RWPE2 (cell line): ENCODE measurements around the gene EEF1B2.
"Not testable (repeated sequence)": the region's sequence is repeated elsewhere in the genome, so short reads cannot be mapped to it uniquely, and the experiment has no call there.

Source experiments
- ATAC-seq: fragments of 200-7000 bp; cut with Tn5 transposase; 3 replicates; pipeline ENCODE4 v1.9.1; 2021; ENCODE audit warnings: low read depth
- DNase-seq: peaks from one replicate; pipeline ENCODE4 v3.0.0-alpha.2; 2020; ENCODE audit warnings: low spot score
- H3K27ac ChIP-seq: fragments of 450-650 bp; 2 replicates; pipeline ENCODE4 v1.5.1; 2017; ENCODE audit warnings: mild to moderate bottlenecking; ENCODE audit not compliant: poor library complexity, severe bottlenecking
- H3K27me3 ChIP-seq: fragments of 250-450 bp; sonication (Bioruptor Pico); 2 replicates; pipeline ENCODE4 v1.5.1; 2021; ENCODE audit warnings: mild to moderate bottlenecking, moderate library complexity; ENCODE audit not compliant: insufficient read depth, poor library complexity, severe bottlenecking
- H3K36me3 ChIP-seq: fragments of 250-450 bp; sonication (Bioruptor Pico); 2 replicates; pipeline ENCODE4 v1.5.1; 2020; ENCODE audit warnings: low read depth, mild to moderate bottlenecking, moderate library complexity
- H3K4me1 ChIP-seq: fragments of 250-450 bp; sonication (Bioruptor Pico); 2 replicates; pipeline ENCODE4 v1.5.1; 2021; ENCODE audit warnings: mild to moderate bottlenecking, moderate library complexity; ENCODE audit not compliant: insufficient read depth, poor library complexity, severe bottlenecking
- H3K4me3 ChIP-seq: fragments of 250-450 bp; sonication (Bioruptor Pico); 2 replicates; pipeline ENCODE4 v1.5.1; 2021; ENCODE audit warnings: mild to moderate bottlenecking, moderate library complexity; ENCODE audit not compliant: severe bottlenecking
- H3K9me3 ChIP-seq: fragments of 250-450 bp; sonication (Bioruptor Pico); 2 replicates; pipeline ENCODE4 v1.5.1; 2021; ENCODE audit warnings: mild to moderate bottlenecking, moderate library complexity; ENCODE audit not compliant: severe bottlenecking
- TF ChIP-seq, protein P1 (sequence below): fragments of 450-650 bp; IDR thresholded peaks from one replicate; pipeline ENCODE4 v1.5.1; 2017; ENCODE audit warnings: mild to moderate bottlenecking, moderate library complexity; ENCODE audit not compliant: poor library complexity, severe bottlenecking

The EEF1B2 gene

DNA sequence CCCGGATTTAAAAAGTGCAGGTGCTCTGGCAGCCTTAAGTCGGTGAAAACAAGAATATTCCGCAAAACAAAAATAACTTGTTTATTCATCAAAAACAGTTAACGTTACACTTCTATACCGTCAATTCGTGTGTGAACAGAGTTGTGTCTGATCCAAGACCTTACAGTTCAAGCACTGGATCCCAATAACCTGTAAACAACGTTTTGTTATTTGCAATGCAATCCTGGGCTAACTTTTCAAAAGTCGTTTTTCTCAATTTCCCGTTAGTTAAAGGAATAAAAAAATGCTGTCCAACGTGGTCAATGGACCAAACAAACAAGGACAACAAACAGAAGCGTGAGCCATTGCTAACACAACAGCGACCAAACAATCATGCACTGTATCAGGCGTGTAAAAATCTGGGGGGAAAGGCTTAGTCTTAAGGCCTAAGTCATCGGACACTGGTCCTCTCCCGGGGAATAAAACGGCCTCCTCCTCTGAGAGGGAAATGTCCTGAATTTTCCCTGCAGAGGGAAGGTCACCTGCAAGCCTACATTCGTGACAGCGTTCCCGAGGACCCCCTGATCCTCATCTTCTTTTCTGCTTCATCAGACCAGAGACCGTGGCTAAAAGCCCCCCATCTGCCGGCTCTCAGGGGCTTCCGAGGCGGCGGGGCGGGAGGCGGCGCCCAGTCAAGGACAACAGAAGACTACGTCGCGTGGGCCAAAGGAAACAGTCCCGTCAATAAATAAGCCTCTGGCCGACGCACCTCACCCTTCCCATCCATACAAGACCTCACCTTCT is 941 bp upstream of the EEF1B2 start:
- H3K36me3 ChIP-seq, result peaks cover 50% of the 10 kb centered on the region
- peak overlapping the region; percentile 77 for H3K27ac ChIP-seq
- no peaks in the 10 kb centered on the region for H3K27me3 ChIP-seq
- TF ChIP-seq, protein P1, sequence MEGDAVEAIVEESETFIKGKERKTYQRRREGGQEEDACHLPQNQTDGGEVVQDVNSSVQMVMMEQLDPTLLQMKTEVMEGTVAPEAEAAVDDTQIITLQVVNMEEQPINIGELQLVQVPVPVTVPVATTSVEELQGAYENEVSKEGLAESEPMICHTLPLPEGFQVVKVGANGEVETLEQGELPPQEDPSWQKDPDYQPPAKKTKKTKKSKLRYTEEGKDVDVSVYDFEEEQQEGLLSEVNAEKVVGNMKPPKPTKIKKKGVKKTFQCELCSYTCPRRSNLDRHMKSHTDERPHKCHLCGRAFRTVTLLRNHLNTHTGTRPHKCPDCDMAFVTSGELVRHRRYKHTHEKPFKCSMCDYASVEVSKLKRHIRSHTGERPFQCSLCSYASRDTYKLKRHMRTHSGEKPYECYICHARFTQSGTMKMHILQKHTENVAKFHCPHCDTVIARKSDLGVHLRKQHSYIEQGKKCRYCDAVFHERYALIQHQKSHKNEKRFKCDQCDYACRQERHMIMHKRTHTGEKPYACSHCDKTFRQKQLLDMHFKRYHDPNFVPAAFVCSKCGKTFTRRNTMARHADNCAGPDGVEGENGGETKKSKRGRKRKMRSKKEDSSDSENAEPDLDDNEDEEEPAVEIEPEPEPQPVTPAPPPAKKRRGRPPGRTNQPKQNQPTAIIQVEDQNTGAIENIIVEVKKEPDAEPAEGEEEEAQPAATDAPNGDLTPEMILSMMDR, result no peak
- H3K9me3 ChIP-seq, result no peaks in the 10 kb centered on the region
- peak overlapping the region; percentile 77 for H3K4me3 ChIP-seq
- H3K4me1 ChIP-seq, result peaks cover 12% of the 10 kb centered on the region
- DNase-seq (no peak), ATAC-seq (peak; percentile 20; the same call in 2 of the 3 replicates)

DNA sequence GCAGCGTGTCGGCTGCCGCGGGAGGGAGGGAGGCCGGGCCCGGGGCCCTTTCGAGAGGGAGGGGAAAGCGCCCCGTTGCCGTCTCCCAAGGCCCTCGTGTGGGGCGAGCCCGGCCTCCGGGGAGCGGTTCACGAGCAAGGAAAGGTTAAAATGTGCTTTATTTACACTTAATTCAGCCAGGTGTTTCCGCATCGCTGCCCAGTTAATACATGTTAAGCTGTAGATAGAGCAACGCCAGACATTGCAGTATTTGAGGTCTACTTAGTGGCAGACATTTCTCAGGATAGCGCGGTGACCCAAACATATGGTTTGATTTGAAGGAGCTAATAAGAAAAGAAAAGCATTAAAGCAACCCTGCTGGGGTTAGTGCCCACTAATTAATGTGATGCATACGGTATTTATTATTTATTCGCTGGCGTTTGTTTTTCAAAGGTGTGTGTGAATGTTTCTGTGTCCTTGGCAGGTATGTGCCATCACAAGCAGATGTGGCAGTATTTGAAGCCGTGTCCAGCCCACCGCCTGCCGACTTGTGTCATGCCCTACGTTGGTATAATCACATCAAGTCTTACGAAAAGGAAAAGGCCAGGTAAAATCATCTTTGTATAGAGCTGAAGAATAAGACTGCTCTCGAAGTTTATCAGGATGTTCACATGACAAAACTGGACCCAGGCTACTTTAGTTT is 571 bp downstream of the EEF1B2 start:
- peaks cover 12% of the 10 kb centered on the region for H3K4me1 ChIP-seq
- H3K9me3 ChIP-seq, result no peaks in the 10 kb centered on the region
- peak overlapping the region; percentile 77 for H3K4me3 ChIP-seq
- H3K27ac ChIP-seq, result peak overlapping the region; percentile 77
- TF ChIP-seq, protein P1, result no peak
- peak; percentile 38; the same call in 2 of the 3 replicates for ATAC-seq
- no peak for DNase-seq
- H3K36me3 ChIP-seq, result peaks cover 61% of the 10 kb centered on the region
- no peaks in the 10 kb centered on the region for H3K27me3 ChIP-seq

DNA sequence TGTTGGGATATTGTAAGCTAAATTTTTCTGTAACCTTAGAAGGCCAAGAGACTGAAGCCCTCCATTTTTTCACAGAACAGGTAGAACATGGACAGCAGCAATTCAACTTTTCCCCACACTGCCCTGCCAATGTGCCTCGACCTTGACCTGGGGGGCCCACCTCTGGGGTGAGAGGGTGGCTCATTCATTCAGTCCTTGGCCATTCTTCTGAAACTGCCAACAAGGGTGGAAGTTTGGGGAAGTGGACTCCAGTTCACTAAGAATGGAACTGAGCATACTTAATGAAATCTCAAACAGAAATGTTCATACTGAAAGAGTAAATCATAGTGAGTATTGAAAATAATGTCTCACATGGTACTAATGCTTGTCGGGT is 1.1 kb downstream of the EEF1B2 start:
- peaks cover 12% of the 10 kb centered on the region for H3K4me1 ChIP-seq
- DNase-seq (no peak), ATAC-seq (no peak)
- H3K36me3 ChIP-seq, result peaks cover 61% of the 10 kb centered on the region
- no peaks in the 10 kb centered on the region for H3K27me3 ChIP-seq
- H3K4me3 ChIP-seq, result peak overlapping the region; percentile 77
- no peaks in the 10 kb centered on the region for H3K9me3 ChIP-seq
- peak overlapping the region; percentile 77 for H3K27ac ChIP-seq
- TF ChIP-seq, protein P1, result no peak

DNA sequence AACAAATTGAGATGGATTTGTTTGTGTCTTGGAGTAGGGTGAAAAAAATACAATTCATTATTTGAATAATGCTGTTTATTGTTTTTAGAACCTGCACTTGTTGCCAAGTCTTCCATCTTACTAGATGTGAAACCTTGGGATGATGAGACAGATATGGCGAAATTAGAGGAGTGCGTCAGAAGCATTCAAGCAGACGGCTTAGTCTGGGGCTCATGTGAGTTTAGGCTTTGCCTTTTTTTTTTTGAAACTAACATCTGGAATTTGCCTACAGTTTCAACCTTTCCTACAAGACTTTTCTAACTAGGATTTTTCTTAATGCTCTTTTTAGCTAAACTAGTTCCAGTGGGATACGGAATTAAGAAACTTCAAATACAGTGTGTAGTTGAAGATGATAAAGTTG is 2.7 kb downstream of the EEF1B2 start:
- not testable (repeated sequence) for H3K4me3 ChIP-seq, H3K27me3 ChIP-seq, ATAC-seq, DNase-seq, H3K9me3 ChIP-seq
- H3K4me1 ChIP-seq, result peaks cover 10% of the 10 kb centered on the region
- H3K27ac ChIP-seq, result peak overlapping the region; percentile 77
- H3K36me3 ChIP-seq, result peaks cover 52% of the 10 kb centered on the region

DNA sequence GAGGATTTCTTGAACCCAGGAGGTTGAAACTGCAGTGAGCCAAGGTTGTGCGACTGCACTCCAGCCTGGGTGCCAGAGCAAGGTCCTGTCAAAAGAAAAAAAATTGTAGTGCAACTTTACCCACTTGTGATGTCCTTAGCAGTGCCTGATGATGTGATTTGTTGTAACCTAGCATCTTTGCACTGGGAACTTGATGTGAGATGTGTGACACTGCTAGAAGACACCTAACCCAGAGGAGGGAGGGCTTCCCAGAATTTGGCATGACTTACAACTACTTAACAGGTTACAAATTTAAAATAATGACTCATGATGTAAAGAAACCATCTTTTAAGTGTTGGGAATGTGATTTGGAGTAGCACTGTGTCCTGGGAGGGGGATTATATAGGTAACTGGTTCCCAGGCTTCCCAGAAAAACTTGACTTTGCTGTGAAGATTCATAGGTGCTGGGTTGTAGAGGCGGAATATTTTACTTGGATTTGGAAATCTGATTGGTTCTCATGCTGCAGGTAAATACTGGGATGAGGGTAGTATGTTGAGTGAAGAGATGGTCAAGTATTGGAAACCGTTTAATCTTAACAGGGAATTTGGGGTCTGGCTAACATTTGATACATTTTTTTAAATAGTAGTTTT is 3.7 kb downstream of the EEF1B2 start:
- H3K4me1 ChIP-seq, result peaks cover 7% of the 10 kb centered on the region
- no peak overlapping the region for H3K27ac ChIP-seq
- H3K4me3 ChIP-seq, result no peak overlapping the region
- TF ChIP-seq, protein P1, result no peak
- DNase-seq (no peak), ATAC-seq (no peak)
- no peaks in the 10 kb centered on the region for H3K9me3 ChIP-seq
- H3K36me3 ChIP-seq, result peaks cover 49% of the 10 kb centered on the region
- H3K27me3 ChIP-seq, result no peaks in the 10 kb centered on the region
